ENCODE results near the gene TCAIM. TPM values are rescaled to one million over a fixed set of nuclear protein-coding genes. Genes with fewer than 3 reads are reported as not detected.

Gene TCAIM
- total and polyA plus RNA-seq, 9 of the 15 experiments (the other 6 are each of a cell fraction or from before 2014, with no cell fraction given) = 19.7 to 53.3 (median 36.9) TPM

GRCh38 chr3:44434834-44435510 is 96.4 kb downstream of the TCAIM start (continued):
- TF ChIP-seq, protein P1, sequence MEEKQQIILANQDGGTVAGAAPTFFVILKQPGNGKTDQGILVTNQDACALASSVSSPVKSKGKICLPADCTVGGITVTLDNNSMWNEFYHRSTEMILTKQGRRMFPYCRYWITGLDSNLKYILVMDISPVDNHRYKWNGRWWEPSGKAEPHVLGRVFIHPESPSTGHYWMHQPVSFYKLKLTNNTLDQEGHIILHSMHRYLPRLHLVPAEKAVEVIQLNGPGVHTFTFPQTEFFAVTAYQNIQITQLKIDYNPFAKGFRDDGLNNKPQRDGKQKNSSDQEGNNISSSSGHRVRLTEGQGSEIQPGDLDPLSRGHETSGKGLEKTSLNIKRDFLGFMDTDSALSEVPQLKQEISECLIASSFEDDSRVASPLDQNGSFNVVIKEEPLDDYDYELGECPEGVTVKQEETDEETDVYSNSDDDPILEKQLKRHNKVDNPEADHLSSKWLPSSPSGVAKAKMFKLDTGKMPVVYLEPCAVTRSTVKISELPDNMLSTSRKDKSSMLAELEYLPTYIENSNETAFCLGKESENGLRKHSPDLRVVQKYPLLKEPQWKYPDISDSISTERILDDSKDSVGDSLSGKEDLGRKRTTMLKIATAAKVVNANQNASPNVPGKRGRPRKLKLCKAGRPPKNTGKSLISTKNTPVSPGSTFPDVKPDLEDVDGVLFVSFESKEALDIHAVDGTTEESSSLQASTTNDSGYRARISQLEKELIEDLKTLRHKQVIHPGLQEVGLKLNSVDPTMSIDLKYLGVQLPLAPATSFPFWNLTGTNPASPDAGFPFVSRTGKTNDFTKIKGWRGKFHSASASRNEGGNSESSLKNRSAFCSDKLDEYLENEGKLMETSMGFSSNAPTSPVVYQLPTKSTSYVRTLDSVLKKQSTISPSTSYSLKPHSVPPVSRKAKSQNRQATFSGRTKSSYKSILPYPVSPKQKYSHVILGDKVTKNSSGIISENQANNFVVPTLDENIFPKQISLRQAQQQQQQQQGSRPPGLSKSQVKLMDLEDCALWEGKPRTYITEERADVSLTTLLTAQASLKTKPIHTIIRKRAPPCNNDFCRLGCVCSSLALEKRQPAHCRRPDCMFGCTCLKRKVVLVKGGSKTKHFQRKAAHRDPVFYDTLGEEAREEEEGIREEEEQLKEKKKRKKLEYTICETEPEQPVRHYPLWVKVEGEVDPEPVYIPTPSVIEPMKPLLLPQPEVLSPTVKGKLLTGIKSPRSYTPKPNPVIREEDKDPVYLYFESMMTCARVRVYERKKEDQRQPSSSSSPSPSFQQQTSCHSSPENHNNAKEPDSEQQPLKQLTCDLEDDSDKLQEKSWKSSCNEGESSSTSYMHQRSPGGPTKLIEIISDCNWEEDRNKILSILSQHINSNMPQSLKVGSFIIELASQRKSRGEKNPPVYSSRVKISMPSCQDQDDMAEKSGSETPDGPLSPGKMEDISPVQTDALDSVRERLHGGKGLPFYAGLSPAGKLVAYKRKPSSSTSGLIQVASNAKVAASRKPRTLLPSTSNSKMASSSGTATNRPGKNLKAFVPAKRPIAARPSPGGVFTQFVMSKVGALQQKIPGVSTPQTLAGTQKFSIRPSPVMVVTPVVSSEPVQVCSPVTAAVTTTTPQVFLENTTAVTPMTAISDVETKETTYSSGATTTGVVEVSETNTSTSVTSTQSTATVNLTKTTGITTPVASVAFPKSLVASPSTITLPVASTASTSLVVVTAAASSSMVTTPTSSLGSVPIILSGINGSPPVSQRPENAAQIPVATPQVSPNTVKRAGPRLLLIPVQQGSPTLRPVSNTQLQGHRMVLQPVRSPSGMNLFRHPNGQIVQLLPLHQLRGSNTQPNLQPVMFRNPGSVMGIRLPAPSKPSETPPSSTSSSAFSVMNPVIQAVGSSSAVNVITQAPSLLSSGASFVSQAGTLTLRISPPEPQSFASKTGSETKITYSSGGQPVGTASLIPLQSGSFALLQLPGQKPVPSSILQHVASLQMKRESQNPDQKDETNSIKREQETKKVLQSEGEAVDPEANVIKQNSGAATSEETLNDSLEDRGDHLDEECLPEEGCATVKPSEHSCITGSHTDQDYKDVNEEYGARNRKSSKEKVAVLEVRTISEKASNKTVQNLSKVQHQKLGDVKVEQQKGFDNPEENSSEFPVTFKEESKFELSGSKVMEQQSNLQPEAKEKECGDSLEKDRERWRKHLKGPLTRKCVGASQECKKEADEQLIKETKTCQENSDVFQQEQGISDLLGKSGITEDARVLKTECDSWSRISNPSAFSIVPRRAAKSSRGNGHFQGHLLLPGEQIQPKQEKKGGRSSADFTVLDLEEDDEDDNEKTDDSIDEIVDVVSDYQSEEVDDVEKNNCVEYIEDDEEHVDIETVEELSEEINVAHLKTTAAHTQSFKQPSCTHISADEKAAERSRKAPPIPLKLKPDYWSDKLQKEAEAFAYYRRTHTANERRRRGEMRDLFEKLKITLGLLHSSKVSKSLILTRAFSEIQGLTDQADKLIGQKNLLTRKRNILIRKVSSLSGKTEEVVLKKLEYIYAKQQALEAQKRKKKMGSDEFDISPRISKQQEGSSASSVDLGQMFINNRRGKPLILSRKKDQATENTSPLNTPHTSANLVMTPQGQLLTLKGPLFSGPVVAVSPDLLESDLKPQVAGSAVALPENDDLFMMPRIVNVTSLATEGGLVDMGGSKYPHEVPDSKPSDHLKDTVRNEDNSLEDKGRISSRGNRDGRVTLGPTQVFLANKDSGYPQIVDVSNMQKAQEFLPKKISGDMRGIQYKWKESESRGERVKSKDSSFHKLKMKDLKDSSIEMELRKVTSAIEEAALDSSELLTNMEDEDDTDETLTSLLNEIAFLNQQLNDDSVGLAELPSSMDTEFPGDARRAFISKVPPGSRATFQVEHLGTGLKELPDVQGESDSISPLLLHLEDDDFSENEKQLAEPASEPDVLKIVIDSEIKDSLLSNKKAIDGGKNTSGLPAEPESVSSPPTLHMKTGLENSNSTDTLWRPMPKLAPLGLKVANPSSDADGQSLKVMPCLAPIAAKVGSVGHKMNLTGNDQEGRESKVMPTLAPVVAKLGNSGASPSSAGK (IDR thresholded peaks at IDR 0.05) = peak; percentile 64
- TF ChIP-seq ZNF347 (CRISPR knock-in tag; IDR thresholded peaks at IDR 0.05; ENCODE audit: low read depth) (no peak), MEF2D (tag; conservative IDR thresholded peaks at IDR 0.05; ENCODE audit: low read depth) (0 out of 2 replicates have a peak, but pooled peaks have one; percentile 24), FOXJ2 (tag; IDR thresholded peaks at IDR 0.05) (no peak), ZFX (CRISPR knock-in tag; IDR thresholded peaks at IDR 0.05) (peak; percentile 46; the same call in 1 of the 2 replicates), ZNF224 (CRISPR knock-in tag; IDR thresholded peaks at IDR 0.05) (no peak), FIP1L1 (IDR thresholded peaks at IDR 0.05; ENCODE audit: low read depth, low read length, poor library complexity, severe bottlenecking) (no peak), RBM39 (optimal IDR thresholded peaks at IDR 0.05; ENCODE audit: low read depth, low read length) (no peak), ZNF24 (IDR thresholded peaks at IDR 0.05) (no peak)
- TF ChIP-seq, protein P2, sequence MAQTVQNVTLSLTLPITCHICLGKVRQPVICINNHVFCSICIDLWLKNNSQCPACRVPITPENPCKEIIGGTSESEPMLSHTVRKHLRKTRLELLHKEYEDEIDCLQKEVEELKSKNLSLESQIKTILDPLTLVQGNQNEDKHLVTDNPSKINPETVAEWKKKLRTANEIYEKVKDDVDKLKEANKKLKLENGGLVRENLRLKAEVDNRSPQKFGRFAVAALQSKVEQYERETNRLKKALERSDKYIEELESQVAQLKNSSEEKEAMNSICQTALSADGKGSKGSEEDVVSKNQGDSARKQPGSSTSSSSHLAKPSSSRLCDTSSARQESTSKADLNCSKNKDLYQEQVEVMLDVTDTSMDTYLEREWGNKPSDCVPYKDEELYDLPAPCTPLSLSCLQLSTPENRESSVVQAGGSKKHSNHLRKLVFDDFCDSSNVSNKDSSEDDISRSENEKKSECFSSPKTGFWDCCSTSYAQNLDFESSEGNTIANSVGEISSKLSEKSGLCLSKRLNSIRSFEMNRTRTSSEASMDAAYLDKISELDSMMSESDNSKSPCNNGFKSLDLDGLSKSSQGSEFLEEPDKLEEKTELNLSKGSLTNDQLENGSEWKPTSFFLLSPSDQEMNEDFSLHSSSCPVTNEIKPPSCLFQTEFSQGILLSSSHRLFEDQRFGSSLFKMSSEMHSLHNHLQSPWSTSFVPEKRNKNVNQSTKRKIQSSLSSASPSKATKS (CRISPR knock-in tag; IDR thresholded peaks at IDR 0.05) = no peak

All from K562 (cell line).